H9 (cell line): ENCODE data around the gene UGT2A2. TPM values are rescaled to one million over a fixed set of nuclear protein-coding genes. Genes with fewer than 3 reads are reported as not detected.

ENCODE experiments used
- DNase-seq: peaks from one replicate; pipeline ENCODE4 v3.0.0-alpha.2; 2017
- H2AFZ ChIP-seq: one replicate; pipeline ENCODE4 v1.6.1; 2013; ENCODE audit warnings: mild to moderate bottlenecking, low read length, control low read depth, moderate library complexity
- H2AK5ac ChIP-seq: 2 replicates; pipeline ENCODE4 v1.6.1; 2013; ENCODE audit warnings: low read length, control low read depth, mixed read lengths; ENCODE audit not compliant: insufficient read length
- H2BK120ac ChIP-seq: one replicate; pipeline ENCODE4 v1.6.1; 2013; ENCODE audit warnings: low read depth, mild to moderate bottlenecking, low read length, control low read depth, inconsistent platforms; ENCODE audit not compliant: poor library complexity, severe bottlenecking
- H2BK12ac ChIP-seq: 2 replicates; pipeline ENCODE4 v1.6.1; 2013; ENCODE audit warnings: low read length, control low read depth, mixed read lengths, low read depth; ENCODE audit not compliant: insufficient read length
- H2BK15ac ChIP-seq: 2 replicates; pipeline ENCODE4 v1.6.1; 2013; ENCODE audit warnings: low read depth, low read length, control low read depth
- H2BK20ac ChIP-seq: one replicate; pipeline ENCODE4 v1.6.1; 2013; ENCODE audit warnings: low read depth, mild to moderate bottlenecking, low read length, control low read depth, inconsistent platforms; ENCODE audit not compliant: poor library complexity, severe bottlenecking
- H2BK5ac ChIP-seq: 2 replicates; pipeline ENCODE4 v1.6.1; 2013; ENCODE audit warnings: low read length, control low read depth, mixed read lengths; ENCODE audit not compliant: insufficient read length
- H3K14ac ChIP-seq: 2 replicates; pipeline ENCODE4 v1.6.1; 2013; ENCODE audit warnings: low read length, control low read depth; ENCODE audit not compliant: insufficient read depth
- H3K18ac ChIP-seq: 2 replicates; pipeline ENCODE4 v1.6.1; 2013; ENCODE audit warnings: low read depth, mild to moderate bottlenecking, mixed read lengths, low read length, control low read depth; ENCODE audit not compliant: insufficient read length
- H3K23ac ChIP-seq: 2 replicates; pipeline ENCODE4 v1.6.1; 2013; ENCODE audit warnings: low read length, control low read depth, mixed read lengths, low read depth; ENCODE audit not compliant: insufficient read length
- H3K23me2 ChIP-seq: 2 replicates; pipeline ENCODE4 v1.6.1; 2013; ENCODE audit warnings: low read depth, mild to moderate bottlenecking, mixed read lengths, low read length, control low read depth; ENCODE audit not compliant: insufficient read length, poor library complexity, severe bottlenecking
- H3K27ac ChIP-seq: 2 replicates; pipeline ENCODE4 v1.5.1; 2013; ENCODE audit warnings: low read length, control low read depth, mixed read lengths, low read depth; ENCODE audit not compliant: insufficient read length
- H3K27me3 ChIP-seq: 2 replicates; pipeline ENCODE4 v1.6.1; 2013; ENCODE audit warnings: low read length, control low read depth, inconsistent platforms; ENCODE audit not compliant: insufficient read depth
- H3K4ac ChIP-seq: 2 replicates; pipeline ENCODE4 v1.6.1; 2013; ENCODE audit warnings: low read depth, mild to moderate bottlenecking, control low read depth, inconsistent platforms, low read length, moderate library complexity
- H3K4me1 ChIP-seq: 2 replicates; pipeline ENCODE4 v1.6.1; 2013; ENCODE audit warnings: low read length, control low read depth, inconsistent platforms; ENCODE audit not compliant: insufficient read depth
- H3K4me2 ChIP-seq: 2 replicates; pipeline ENCODE4 v1.6.1; 2013; ENCODE audit warnings: low read length, control low read depth, mixed read lengths; ENCODE audit not compliant: insufficient read length, insufficient read depth
- H3K56ac ChIP-seq: 2 replicates; pipeline ENCODE4 v1.6.1; 2013; ENCODE audit warnings: low read depth, mild to moderate bottlenecking, mixed read lengths, low read length, control low read depth; ENCODE audit not compliant: insufficient read length
- H3K79me1 ChIP-seq: 2 replicates; pipeline ENCODE4 v1.6.1; 2013; ENCODE audit warnings: low read depth, mild to moderate bottlenecking, moderate library complexity, low read length, control low read depth, inconsistent platforms; ENCODE audit not compliant: insufficient read depth, poor library complexity, severe bottlenecking
- H3K79me2 ChIP-seq: 2 replicates; pipeline ENCODE4 v1.6.1; 2013; ENCODE audit warnings: low read length, control low read depth, inconsistent platforms; ENCODE audit not compliant: insufficient read depth
- H3K9ac ChIP-seq: 2 replicates; pipeline ENCODE4 v1.6.1; 2013; ENCODE audit warnings: low read length, control low read depth, mixed read lengths; ENCODE audit not compliant: insufficient read length; ENCODE audit errors: extremely low read depth
- H3K9me3 ChIP-seq: one replicate; pipeline ENCODE4 v1.6.1; 2013; ENCODE audit warnings: low read depth, low read length, inconsistent platforms; ENCODE audit not compliant: control insufficient read depth
- H3T11ph ChIP-seq: one replicate; pipeline ENCODE4 v1.6.1; 2013; ENCODE audit warnings: mild to moderate bottlenecking, low read length, control low read depth, inconsistent platforms
- H4K20me1 ChIP-seq: one replicate; pipeline ENCODE4 v1.6.1; 2013; ENCODE audit not compliant: control insufficient read depth, insufficient read length, insufficient read depth
- H4K5ac ChIP-seq: 2 replicates; pipeline ENCODE4 v1.6.1; 2013; ENCODE audit warnings: low read depth, mild to moderate bottlenecking, mixed read lengths, low read length, control low read depth; ENCODE audit not compliant: insufficient read length
- H4K8ac ChIP-seq: replicated peaks from 2 replicates; pipeline ENCODE4 v1.6.1; 2013; ENCODE audit warnings: low read length, control low read depth, mixed read lengths, low read depth; ENCODE audit not compliant: insufficient read length
- H4K91ac ChIP-seq: 2 replicates; pipeline ENCODE4 v1.6.1; 2013; ENCODE audit warnings: low read depth, mild to moderate bottlenecking, moderate library complexity, mixed read lengths, low read length, control low read depth; ENCODE audit not compliant: insufficient read length
- H3K27ac Mint-ChIP-seq, 3 experiments: 2 replicates in 2 of 3; 3 replicates in 1 of 3; pipeline ENCODE4 v1.8.0; 2020 to 2021; ENCODE audit warnings: mixed read lengths in 3 of 3, mild to moderate bottlenecking in 1 of 3, moderate library complexity in 1 of 3
- H3K27me3 Mint-ChIP-seq: 2 replicates; pipeline ENCODE4 v1.8.0; 2021; ENCODE audit warnings: low read depth, mild to moderate bottlenecking, moderate library complexity, mixed read lengths
- H3K36me3 Mint-ChIP-seq, 3 experiments: 2 replicates in 2 of 3; 3 replicates in 1 of 3; pipeline ENCODE4 v1.8.0; 2020 to 2021; ENCODE audit warnings: low read depth in 3 of 3, mixed read lengths in 3 of 3; ENCODE audit not compliant: insufficient read depth in 1 of 3
- H3K4me1 Mint-ChIP-seq, 2 experiments: 2 replicates each; pipeline ENCODE4 v1.8.0; 2020; ENCODE audit warnings: mixed read lengths in 2 of 2
- H3K4me3 Mint-ChIP-seq, 2 experiments: 2 replicates in 1 of 2; 3 replicates in 1 of 2; pipeline ENCODE4 v1.8.0; 2020 to 2021; ENCODE audit warnings: mild to moderate bottlenecking in 2 of 2, mixed read lengths in 2 of 2, moderate library complexity in 1 of 2
- H3K9me3 Mint-ChIP-seq, 2 experiments: 2 replicates in 1 of 2; 3 replicates in 1 of 2; pipeline ENCODE4 v1.8.0; 2020; ENCODE audit warnings: mild to moderate bottlenecking in 2 of 2, mixed read lengths in 2 of 2, moderate library complexity in 1 of 2
- CTCF ChIP-seq: fragments of 200-600 bp; sonication (generic); conservative IDR thresholded peaks from 3 replicates; pipeline ENCODE4 v1.8.0; 2021; ENCODE audit warnings: antibody characterized with exemption, mild to moderate bottlenecking
- WGBS: extraction: QIAGEN DNeasy Blood & Tissue Kit; methylation state at CpG from one replicate; pipeline ENCODE4 v1.1.7; 2013; ENCODE audit warnings: missing lambda C conversion rate, low lambda C conversion rate, mixed read lengths; ENCODE audit not compliant: insufficient read length; ENCODE audit errors: extremely low coverage; 5-methylcytosine and 5-hydroxymethylcytosine counted together
- total RNA-seq: library from RNA; stranded (reverse); gene quantifications from 2 replicates; pipeline ENCODE4 v1.2.1, GENCODE V29; 2021

The UGT2A2 gene
- total RNA-seq, 1 experiment from 2014 or later, result not detected

DNA sequence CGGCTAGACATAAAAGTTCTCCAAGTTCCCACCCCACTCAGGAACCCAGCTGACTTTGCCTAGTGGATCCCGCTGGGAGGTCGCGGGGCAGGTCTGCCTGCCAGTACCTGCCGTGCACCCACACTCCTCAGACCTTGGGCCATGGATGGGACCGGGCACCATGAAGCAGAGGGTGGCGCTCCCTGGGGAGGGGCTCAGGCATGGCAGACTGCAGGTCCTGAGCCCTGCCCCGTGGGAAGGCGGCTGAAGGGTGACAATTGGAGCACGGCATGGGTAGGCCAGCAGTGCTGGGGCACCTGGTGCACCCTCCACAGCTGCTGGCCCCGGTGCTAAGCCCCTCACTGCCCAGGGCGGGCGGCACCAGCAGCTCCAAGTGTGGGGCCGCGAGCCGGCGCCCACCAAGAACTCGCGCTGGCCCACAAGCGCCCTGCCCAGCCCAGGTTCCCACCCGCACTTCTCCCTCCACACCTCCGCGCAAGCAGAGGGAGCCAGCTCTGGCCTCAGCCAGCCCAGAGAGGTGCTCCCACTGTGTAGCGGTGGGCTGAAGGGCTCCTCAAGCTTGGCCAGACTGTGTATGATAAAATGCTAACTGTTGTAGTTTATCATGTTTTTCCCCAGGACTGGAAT, 63.1 kb downstream of the UGT2A2 start:
- no peak overlapping the region for H3K27ac ChIP-seq
- WGBS, result no CpG with 5 or more reads among the region's 24 CpGs
- DNase-seq, result no peak
- no peak overlapping the region for H3K27ac Mint-ChIP-seq
- H2BK20ac ChIP-seq, result no peak overlapping the region
- H3K4me1 ChIP-seq, result no peaks in the 10 kb centered on the region
- no peak overlapping the region for H3K56ac ChIP-seq
- no peak overlapping the region for H3K4me3 Mint-ChIP-seq
- H3K79me1 ChIP-seq, result no peaks in the 10 kb centered on the region
- no peak overlapping the region for H3K23ac ChIP-seq
- H3K14ac ChIP-seq, result no peak overlapping the region
- no peak overlapping the region for H3K4ac ChIP-seq
- H3K9me3 ChIP-seq, result no peaks in the 10 kb centered on the region
- H4K5ac ChIP-seq, result no peak overlapping the region
- H2AK5ac ChIP-seq, result no peak overlapping the region
- no peaks in the 10 kb centered on the region for H3K79me2 ChIP-seq
- H2AFZ ChIP-seq, result no peak overlapping the region
- H2BK120ac ChIP-seq, result no peak overlapping the region
- H3K9me3 Mint-ChIP-seq, result peaks cover 0 to 2% of the 10 kb centered on the region in 2 experiments; a peak in 2 of 5 replicates
- no peak overlapping the region for H2BK15ac ChIP-seq
- TF ChIP-seq CTCF, result no peak
- no peak overlapping the region for H3K18ac ChIP-seq
- H3K4me2 ChIP-seq, result no peak overlapping the region
- no peak overlapping the region for H4K8ac ChIP-seq
- no peak overlapping the region for H2BK5ac ChIP-seq
- H4K20me1 ChIP-seq, result no peaks in the 10 kb centered on the region
- no peaks in the 10 kb centered on the region for H3K23me2 ChIP-seq
- H3K27me3 Mint-ChIP-seq, result no peaks in the 10 kb centered on the region
- H3K36me3 Mint-ChIP-seq, result no peaks in the 10 kb centered on the region; a peak in 1 of 7 replicates
- no peak overlapping the region for H4K91ac ChIP-seq
- no peaks in the 10 kb centered on the region for H3K27me3 ChIP-seq
- H3T11ph ChIP-seq, result no peak overlapping the region
- no peak overlapping the region for H2BK12ac ChIP-seq
- H3K9ac ChIP-seq, result no peak overlapping the region
- no peaks in the 10 kb centered on the region for H3K4me1 Mint-ChIP-seq
